ENCODE results near the gene ITGA1. TPM values are rescaled to one million over a fixed set of nuclear protein-coding genes. Genes with fewer than 3 reads are reported as not detected.
A peak's percentile ranks its signal among the peaks of the same experiment; 100 is the strongest.

The ITGA1 gene
- total and polyA plus RNA-seq, 2 of the 13 experiments (the other 11 are each of a cell fraction or from before 2014, with no cell fraction given), result 23.1 to 28.6 TPM

- TF ChIP-seq, protein P1, sequence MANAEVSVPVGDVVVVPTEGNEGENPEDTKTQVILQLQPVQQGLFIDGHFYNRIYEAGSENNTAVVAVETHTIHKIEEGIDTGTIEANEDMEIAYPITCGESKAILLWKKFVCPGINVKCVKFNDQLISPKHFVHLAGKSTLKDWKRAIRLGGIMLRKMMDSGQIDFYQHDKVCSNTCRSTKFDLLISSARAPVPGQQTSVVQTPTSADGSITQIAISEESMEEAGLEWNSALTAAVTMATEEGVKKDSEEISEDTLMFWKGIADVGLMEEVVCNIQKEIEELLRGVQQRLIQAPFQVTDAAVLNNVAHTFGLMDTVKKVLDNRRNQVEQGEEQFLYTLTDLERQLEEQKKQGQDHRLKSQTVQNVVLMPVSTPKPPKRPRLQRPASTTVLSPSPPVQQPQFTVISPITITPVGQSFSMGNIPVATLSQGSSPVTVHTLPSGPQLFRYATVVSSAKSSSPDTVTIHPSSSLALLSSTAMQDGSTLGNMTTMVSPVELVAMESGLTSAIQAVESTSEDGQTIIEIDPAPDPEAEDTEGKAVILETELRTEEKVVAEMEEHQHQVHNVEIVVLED (CRISPR knock-in tag; IDR thresholded peaks at IDR 0.05; ENCODE audit: borderline replicate concordance), result peak; percentile 58; the same call in 1 of the 2 replicates
- TF ChIP-seq ZNF124 (CRISPR knock-in tag; IDR thresholded peaks at IDR 0.05), result no peak
- TF ChIP-seq NR3C1 (CRISPR knock-in tag; IDR thresholded peaks at IDR 0.05), result no peak
- 0 out of 2 replicates have a peak, but pooled peaks have one; percentile 27 for TF ChIP-seq ZNF530 (CRISPR knock-in tag; IDR thresholded peaks at IDR 0.05; ENCODE audit: low read depth)
- no peak for TF ChIP-seq HOMEZ (CRISPR knock-in tag; IDR thresholded peaks at IDR 0.05; ENCODE audit: low read depth)
- TF ChIP-seq EZH2 (conservative IDR thresholded peaks at IDR 0.05; ENCODE audit: low read depth, low read length), result no peak
- TF ChIP-seq ZNF703 (CRISPR knock-in tag; IDR thresholded peaks at IDR 0.05; ENCODE audit: borderline replicate concordance), result no peak
- peak; percentile 51 for TF ChIP-seq ZNF18 (CRISPR knock-in tag; IDR thresholded peaks at IDR 0.05; ENCODE audit: insufficient replicate concordance)
- no peak; the same call in 1 of the 2 replicates for TF ChIP-seq AKAP8 (CRISPR knock-in tag; IDR thresholded peaks at IDR 0.05)
- TF ChIP-seq ZNF713 (CRISPR knock-in tag; IDR thresholded peaks at IDR 0.05), result no peak
- TF ChIP-seq SETDB1 (CRISPR knock-in tag; IDR thresholded peaks at IDR 0.05; ENCODE audit: borderline replicate concordance), result no peak
- TF ChIP-seq TOE1 (CRISPR knock-in tag; IDR thresholded peaks at IDR 0.05), result no peak
- TF ChIP-seq POLR2A (IDR thresholded peaks at IDR 0.05; ENCODE audit: insufficient read depth in 1 of 2, low read depth in 2 of 2, low read length in 2 of 2), result peak; percentile 70 to 84
- no peak for TF ChIP-seq FOSL2 (CRISPR knock-in tag; IDR thresholded peaks at IDR 0.05)
Measured at GRCh38 chr5:52989025-52989780, 201.5 kb downstream of the ITGA1 start, which contains the start of gene ITGA2 (continued).

Data from HepG2 (cell line).